ENCODE measurements around the gene SLC13A5.

- TF ChIP-seq POLR2A (IDR thresholded peaks at IDR 0.05) = no peak
- no peak for TF ChIP-seq CTCF (IDR thresholded peaks at IDR 0.05)
These were observed 29.3 kb downstream of the SLC13A5 start for GRCh38 chr17:6683730-6684459.
